Measurements from ENCODE around the gene NDST1.

- TF ChIP-seq CTCF (conservative IDR thresholded peaks at IDR 0.05): no peak
- TF ChIP-seq ZFX (IDR thresholded peaks at IDR 0.05): no peak
Measured at GRCh38 chr5:150517272-150518152, 9.6 kb downstream of the NDST1 start.
